ENCODE data around the gene FAAP20.

FAAP20 gene

GRCh38 chr1:2193514-2194281, 874 bp downstream of the FAAP20 start:
- no peak for DNase-seq

GRCh38 chr1:2192031-2192995, 2.3 kb downstream of the FAAP20 start:
- DNase-seq: no peak

GRCh38 chr1:2190491-2190976, 4.0 kb downstream of the FAAP20 start:
- no peak for DNase-seq

GRCh38 chr1:2189459-2190425, 4.8 kb downstream of the FAAP20 start:
- DNase-seq: peak; percentile 86

- DNase-seq: no peak
These were observed 6.2 kb downstream of the FAAP20 start for GRCh38 chr1:2188336-2188735.

- DNase-seq: no peak
These were observed 7.0 kb downstream of the FAAP20 start for GRCh38 chr1:2187619-2188018.

GRCh38 chr1:2186901-2187300, 7.7 kb downstream of the FAAP20 start:
- no peak for DNase-seq

GRCh38 chr1:2185880-2186855, 8.4 kb downstream of the FAAP20 start:
- DNase-seq: no peak

- DNase-seq: no peak
These were observed 9.6 kb downstream of the FAAP20 start for GRCh38 chr1:2184934-2185333.

- no peak for DNase-seq
These were observed 10.0 kb downstream of the FAAP20 start for GRCh38 chr1:2184531-2184930.

- no peak for DNase-seq
These were observed 10.6 kb downstream of the FAAP20 start for GRCh38 chr1:2183937-2184334.

GRCh38 chr1:2182376-2182775, 12.2 kb downstream of the FAAP20 start:
- DNase-seq: no peak

- no peak for DNase-seq
These were observed 12.8 kb downstream of the FAAP20 start for GRCh38 chr1:2181752-2182151.

GRCh38 chr1:2181271-2181670, 13.3 kb downstream of the FAAP20 start:
- DNase-seq: no peak

- no peak for DNase-seq
These were observed 14.0 kb downstream of the FAAP20 start for GRCh38 chr1:2180297-2181245.

GRCh38 chr1:2179283-2180013, 15.1 kb downstream of the FAAP20 start:
- no peak for DNase-seq

GRCh38 chr1:2178875-2179274, 15.7 kb downstream of the FAAP20 start:
- DNase-seq: no peak

GRCh38 chr1:2177946-2178538, 16.5 kb downstream of the FAAP20 start:
- no peak for DNase-seq

- DNase-seq: no peak
These were observed 17.0 kb downstream of the FAAP20 start for GRCh38 chr1:2177541-2177940.

Measured in effector CD8-positive, alpha-beta T cell (primary cell).